Adrenal gland (tissue), 12 donors: ENCODE measurements around the gene PNKP. TPM values are rescaled to one million over a fixed set of nuclear protein-coding genes. Genes with fewer than 3 reads are reported as not detected.
A peak's percentile ranks its signal among the peaks of the same experiment; 100 is the strongest.

Experiments
- DNase-seq, 7 donors: peaks; one replicate each; pipeline ENCODE4 v3.0.0-alpha.2; 2019 to 2020
- H3K27ac ChIP-seq, 5 donors: fragments of 200-600 bp; sonication (generic) in 4 of 5; 1 replicate in 3 of 5; 2 replicates in 2 of 5; pipeline versions ENCODE4 v1.5.1 to v1.8.0; 2016 to 2020; ENCODE audit warnings: mild to moderate bottlenecking in 1 of 5
- H3K27me3 ChIP-seq: fragments of 200-600 bp; 2 replicates; pipeline ENCODE4 v1.8.0; 2021
- H3K36me3 ChIP-seq, 2 donors: fragments of 200-600 bp; replicated peaks in 1 of 2; 1 replicate in 1 of 2; 2 replicates in 1 of 2; pipeline versions ENCODE4 v1.5.1 to v1.8.0; 2018 to 2022
- H3K4me1 ChIP-seq, 2 donors: fragments of 200-600 bp; replicated peaks in 1 of 2; 1 replicate in 1 of 2; 2 replicates in 1 of 2; pipeline versions ENCODE4 v1.5.1 to v1.8.0; 2018 to 2021
- H3K4me3 ChIP-seq, 4 donors: fragments of 200-600 bp; sonication (generic) in 3 of 4; one replicate each; pipeline ENCODE4 v1.5.1; 2016 to 2018
- H3K9me3 ChIP-seq, 3 donors: fragments of 200-600 bp; sonication (generic) in 1 of 3; replicated peaks in 1 of 3; 1 replicate in 2 of 3; 2 replicates in 1 of 3; pipeline versions ENCODE4 v1.5.1 to v1.8.0; 2016 to 2021
- CTCF ChIP-seq, 6 experiments: fragments of 450-650 bp in 4 of 6; fragments of 200-600 bp in 2 of 6; sonication (generic) in 1 of 6; IDR thresholded peaks; 1 replicate in 5 of 6; 2 replicates in 1 of 6; pipeline versions ENCODE4 v1.5.1 to v1.8.0; 2016 to 2021; ENCODE audit warnings: antibody characterized with exemption in 6 of 6, mild to moderate bottlenecking in 2 of 6, moderate library complexity in 1 of 6
- POLR2A ChIP-seq, 2 donors: fragments of 450-650 bp; IDR thresholded peaks; one replicate each; pipeline ENCODE4 v1.6.1; 2017; ENCODE audit warnings: antibody characterized with exemption in 2 of 2, mild to moderate bottlenecking in 2 of 2, moderate library complexity in 1 of 2
- whole genome bisulfite sequencing, 4 donors: extraction: QIAGEN DNeasy Blood & Tissue Kit in 2 of 4; methylation state at CpG; one replicate each; pipeline versions ENCODE4 v1.1.5 to v1.1.7; 2013 to 2017; 5-methylcytosine and 5-hydroxymethylcytosine counted together
- intact Hi-C, 2 donors: fragments of 100-400 bp; cut with DNase I; formaldehyde crosslinking; loops; one replicate each; pipeline versions ENCODE4 v1.14.1 to v1.15.0; 2022 to 2023
- polyA plus RNA-seq, 3 donors: library from polyadenylated mRNA; stranded (reverse); fragments of 200-250 nt in 2 of 3; fragments of 350-450 nt in 1 of 3; fragmentation: Illumina TruSeq in 1 of 3; extraction: RNeasy Lipid Tissue Mini Kit (QIAGEN cat#74804) in 1 of 3; gene quantifications; one replicate each; pipeline ENCODE4 v1.2.3, GENCODE V29; 2013 to 2014
- total RNA-seq, 9 donors: library from RNA; depleted of rRNA in 4 of 9; stranded (reverse); fragments of >200 nt in 4 of 9; fragments of 120-200 nt in 1 of 9; fragmentation: NEBNext Ultra II Directional in 1 of 9; extraction: Animal tissue kit (Norgen Biotek cat#: 25700) in 1 of 9; gene quantifications; one replicate each; pipeline versions ENCODE4 v1.1.0 to v1.2.4, GENCODE V29; 2013 to 2023
- donor health status: healthy with polysubstance abuse.
- donor health status: Bipolar disorder and iron deficiency.
- donor health status: DM: yes; HTN: yes; CAD: no.
- donor health status: DM: no; HTN: no; CAD: no.
- donor health status: DM: no; HTN: no; CAD: no.
- donor health status: DM: yes; HTN: yes; CAD: no.

The PNKP gene
- total and polyA plus RNA-seq, 12 donors, result 40.7 to 344 (median 100) TPM

- peak; percentile 44 to 69 (median 58) for DNase-seq
- Histone ChIP-seq H3K27ac (peak overlapping the region in 4 of 5 donors; percentile 96 to 99 (median 98)), H3K36me3 (peaks cover 0 to 21% of the 10 kb centered on the region in 2 donors), H3K9me3 (no peaks in the 10 kb centered on the region), H3K4me3 (peak overlapping the region in 2 of 4 donors; percentile 84 to 90), H3K4me1 (peaks cover 11 to 30% of the 10 kb centered on the region in 2 donors), H3K27me3 (no peaks in the 10 kb centered on the region)
- intact Hi-C loops, result no loop called here
- no peak for TF ChIP-seq POLR2A (IDR thresholded peaks at IDR 0.05)
- no peak for TF ChIP-seq CTCF (IDR thresholded peaks at IDR 0.05)
- WGBS, 4 donors, result 0 to 2% (median 1%) methylated on average over 13 to 78 of the region's 78 CpGs
Measured at GRCh38 chr19:49851456-49852259, 15.7 kb downstream of the PNKP start.

GRCh38 chr19:49850487-49851342 is 16.7 kb downstream of the PNKP start, which contains the start of gene PTOV1:
Gene PTOV1 (plus strand): TSS chr19:49851159.
- 0 to 6% (median 1%) methylated on average over 7 to 98 of the region's 98 CpGs for WGBS, 4 donors
- Histone ChIP-seq H3K4me3 (peak within 1 kb of the TSS; percentile 12 to 90 (median 64)), H3K4me1 (peaks cover 11 to 26% of the 10 kb centered on the region in 2 donors), H3K27me3 (no peaks in the 10 kb centered on the region), H3K9me3 (no peaks in the 10 kb centered on the region), H3K27ac (peak within 1 kb of the TSS; percentile 95 to 99 (median 98)), H3K36me3 (peaks cover 0 to 11% of the 10 kb centered on the region in 2 donors)
- intact Hi-C loops, result no loop called here
- TF ChIP-seq POLR2A (IDR thresholded peaks at IDR 0.05), result peak; percentile 53 to 64
- TF ChIP-seq CTCF (IDR thresholded peaks at IDR 0.05), result peak in 1 of 6 experiments; percentile 10
- peak; percentile 90 to 96 (median 95) for DNase-seq

- peak overlapping the region in 2 of 4 donors; percentile 84 to 90 for H3K4me3 ChIP-seq
- no peaks in the 10 kb centered on the region for H3K9me3 ChIP-seq
- H3K27me3 ChIP-seq, result no peaks in the 10 kb centered on the region
- peaks cover 0 to 9% of the 10 kb centered on the region in 2 donors for H3K36me3 ChIP-seq
- H3K27ac ChIP-seq, result peak overlapping the region; percentile 37 to 99 (median 98)
- no peak for TF ChIP-seq POLR2A (IDR thresholded peaks at IDR 0.05)
- no peak for TF ChIP-seq CTCF (IDR thresholded peaks at IDR 0.05)
- no peak for DNase-seq
- intact Hi-C loops, result no loop called here
- 57 to 64% (median 59%) methylated on average over 12 of the region's 12 CpGs for WGBS, 4 donors
- peaks cover 11 to 26% of the 10 kb centered on the region in 2 donors for H3K4me1 ChIP-seq
Measured at GRCh38 chr19:49850221-49850486, 17.2 kb downstream of the PNKP start.
